ENCODE measurements around the gene ADH7. TPM values are rescaled to one million over a fixed set of nuclear protein-coding genes. Genes with fewer than 3 reads are reported as not detected.

The ADH7 gene
- total RNA-seq, 1 donor from 2014 or later = not detected

GRCh38 chr4:99399017-99399416 is 36.1 kb downstream of the ADH7 start:
- Mint-ChIP-seq H3K27ac (no peak overlapping the region), H3K4me3 (no peak overlapping the region), H3K27me3 (ENCODE audit: low read depth) (no peaks in the 10 kb centered on the region), H3K9me3 (peaks cover 26% of the 10 kb centered on the region), H3K4me1 (peaks cover 11% of the 10 kb centered on the region), H3K36me3 (no peaks in the 10 kb centered on the region)
- TF ChIP-seq, protein P1, sequence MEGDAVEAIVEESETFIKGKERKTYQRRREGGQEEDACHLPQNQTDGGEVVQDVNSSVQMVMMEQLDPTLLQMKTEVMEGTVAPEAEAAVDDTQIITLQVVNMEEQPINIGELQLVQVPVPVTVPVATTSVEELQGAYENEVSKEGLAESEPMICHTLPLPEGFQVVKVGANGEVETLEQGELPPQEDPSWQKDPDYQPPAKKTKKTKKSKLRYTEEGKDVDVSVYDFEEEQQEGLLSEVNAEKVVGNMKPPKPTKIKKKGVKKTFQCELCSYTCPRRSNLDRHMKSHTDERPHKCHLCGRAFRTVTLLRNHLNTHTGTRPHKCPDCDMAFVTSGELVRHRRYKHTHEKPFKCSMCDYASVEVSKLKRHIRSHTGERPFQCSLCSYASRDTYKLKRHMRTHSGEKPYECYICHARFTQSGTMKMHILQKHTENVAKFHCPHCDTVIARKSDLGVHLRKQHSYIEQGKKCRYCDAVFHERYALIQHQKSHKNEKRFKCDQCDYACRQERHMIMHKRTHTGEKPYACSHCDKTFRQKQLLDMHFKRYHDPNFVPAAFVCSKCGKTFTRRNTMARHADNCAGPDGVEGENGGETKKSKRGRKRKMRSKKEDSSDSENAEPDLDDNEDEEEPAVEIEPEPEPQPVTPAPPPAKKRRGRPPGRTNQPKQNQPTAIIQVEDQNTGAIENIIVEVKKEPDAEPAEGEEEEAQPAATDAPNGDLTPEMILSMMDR (IDR thresholded peaks at IDR 0.05; ENCODE audit: unreplicated experiment) = no peak
- DNase-seq (ENCODE audit: low spot score in 2 of 2, unreplicated experiment in 2 of 2) = no peak

- Mint-ChIP-seq H3K27me3 (ENCODE audit: low read depth) (no peaks in the 10 kb centered on the region), H3K27ac (no peak overlapping the region), H3K36me3 (no peaks in the 10 kb centered on the region), H3K4me1 (peaks cover 4% of the 10 kb centered on the region), H3K9me3 (peaks cover 42% of the 10 kb centered on the region), H3K4me3 (no peak overlapping the region)
- no peak for DNase-seq (ENCODE audit: low spot score in 2 of 2, unreplicated experiment in 2 of 2)
- TF ChIP-seq, protein P1 (IDR thresholded peaks at IDR 0.05; ENCODE audit: unreplicated experiment) = no peak
Measured at GRCh38 chr4:99395595-99396364, 39.4 kb downstream of the ADH7 start.

GRCh38 chr4:99394896-99395295 is 40.2 kb downstream of the ADH7 start:
- Mint-ChIP-seq H3K4me3 (no peak overlapping the region), H3K9me3 (peaks cover 48% of the 10 kb centered on the region)

GRCh38 chr4:99390055-99390454 is 45.1 kb downstream of the ADH7 start:
- peaks cover 1% of the 10 kb centered on the region for H3K4me1 Mint-ChIP-seq
- H3K27ac Mint-ChIP-seq = no peak overlapping the region
- no peaks in the 10 kb centered on the region for H3K27me3 Mint-ChIP-seq (ENCODE audit: low read depth)
- DNase-seq (ENCODE audit: low spot score in 2 of 2, unreplicated experiment in 2 of 2) = no peak
- no peaks in the 10 kb centered on the region for H3K36me3 Mint-ChIP-seq
- H3K4me3 Mint-ChIP-seq = no peak overlapping the region
- H3K9me3 Mint-ChIP-seq = peaks cover 36% of the 10 kb centered on the region
- TF ChIP-seq, protein P1 (IDR thresholded peaks at IDR 0.05; ENCODE audit: unreplicated experiment) = no peak

More at GRCh38 chr4:99394896-99395295, 40.2 kb downstream of the ADH7 start:
- no peaks in the 10 kb centered on the region for H3K27me3 Mint-ChIP-seq (ENCODE audit: low read depth)
- no peak for DNase-seq (ENCODE audit: low spot score in 2 of 2, unreplicated experiment in 2 of 2)
- peak overlapping the region; percentile 41 for H3K27ac Mint-ChIP-seq
- TF ChIP-seq, protein P1 (IDR thresholded peaks at IDR 0.05; ENCODE audit: unreplicated experiment) = no peak
- peaks cover 4% of the 10 kb centered on the region for H3K4me1 Mint-ChIP-seq
- no peaks in the 10 kb centered on the region for H3K36me3 Mint-ChIP-seq

DNA sequence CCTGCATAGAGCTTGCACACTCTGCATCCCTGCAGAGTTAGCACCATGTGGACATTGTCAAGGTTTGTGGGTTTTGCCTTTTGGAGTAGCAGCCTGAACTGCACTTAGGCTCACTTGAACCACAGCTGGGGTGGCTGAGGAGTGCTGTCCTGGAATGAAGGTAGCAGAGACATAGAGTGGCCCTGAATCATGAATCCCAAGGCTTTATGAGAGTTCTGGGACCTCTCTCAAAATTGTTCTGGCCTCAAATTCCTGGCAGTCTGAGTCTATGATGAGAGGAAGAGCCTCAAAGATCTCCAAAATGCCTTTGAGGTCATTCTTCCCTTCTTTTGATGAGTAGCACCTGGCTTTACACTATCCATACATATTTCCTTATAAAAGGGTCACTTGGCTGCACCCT is 45.5 kb downstream of the ADH7 start:
- Mint-ChIP-seq H3K9me3 (peaks cover 36% of the 10 kb centered on the region), H3K36me3 (no peaks in the 10 kb centered on the region), H3K4me1 (no peaks in the 10 kb centered on the region), H3K27ac (no peak overlapping the region), H3K27me3 (ENCODE audit: low read depth) (no peaks in the 10 kb centered on the region), H3K4me3 (no peak overlapping the region)
- TF ChIP-seq, protein P1 (IDR thresholded peaks at IDR 0.05; ENCODE audit: unreplicated experiment) = no peak
- DNase-seq (ENCODE audit: low spot score in 2 of 2, unreplicated experiment in 2 of 2) = no peak
